ENCODE data around the gene IL20RA. TPM values are rescaled to one million over a fixed set of nuclear protein-coding genes. Genes with fewer than 3 reads are reported as not detected.
A peak's percentile ranks its signal among the peaks of the same experiment; 100 is the strongest.

Gene IL20RA
- total RNA-seq, 1 donor from 2014 or later = 10.9 TPM

- H3K27me3 ChIP-seq (ENCODE audit: low read depth) = no peaks in the 10 kb centered on the region
- DNase-seq (no peak), ATAC-seq (peak; percentile 23 to 25)
- no peaks in the 10 kb centered on the region for H3K4me1 ChIP-seq
- TF ChIP-seq CTCF (IDR thresholded peaks at IDR 0.05) = no peak
- H3K27ac ChIP-seq = no peak overlapping the region
- H3K9me3 ChIP-seq = no peaks in the 10 kb centered on the region
- no peaks in the 10 kb centered on the region for H3K36me3 ChIP-seq
- no peak overlapping the region for H3K4me3 ChIP-seq
- intact Hi-C loops (cut with DNase I) = no loop called here
Observed at GRCh38 chr6:137002505-137002904, 42.3 kb downstream of the IL20RA start.

DNA sequence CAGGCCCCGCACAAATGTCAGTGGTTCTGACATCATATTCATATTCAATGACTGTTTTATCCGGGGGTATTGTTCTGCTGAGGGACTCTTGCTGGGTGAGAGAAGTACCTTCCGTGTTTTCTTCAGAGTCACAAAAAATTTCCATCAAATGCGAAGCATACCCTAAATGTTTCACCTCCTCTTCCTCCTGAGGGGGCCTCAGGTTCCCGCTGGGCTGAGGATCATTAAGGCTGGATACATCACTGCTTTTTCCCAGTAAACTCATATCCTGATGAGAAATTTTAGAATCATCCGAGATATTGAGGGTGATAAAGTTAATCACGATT is 42.8 kb downstream of the IL20RA start:
- intact Hi-C loops (cut with DNase I) = no loop called here
- H3K4me3 ChIP-seq = no peak overlapping the region
- no peaks in the 10 kb centered on the region for H3K27me3 ChIP-seq (ENCODE audit: low read depth)
- DNase-seq (no peak), ATAC-seq (no peak)
- no peak overlapping the region for H3K27ac ChIP-seq
- no peaks in the 10 kb centered on the region for H3K4me1 ChIP-seq
- H3K9me3 ChIP-seq = no peaks in the 10 kb centered on the region
- TF ChIP-seq CTCF (IDR thresholded peaks at IDR 0.05) = no peak
- H3K36me3 ChIP-seq = no peaks in the 10 kb centered on the region

DNA sequence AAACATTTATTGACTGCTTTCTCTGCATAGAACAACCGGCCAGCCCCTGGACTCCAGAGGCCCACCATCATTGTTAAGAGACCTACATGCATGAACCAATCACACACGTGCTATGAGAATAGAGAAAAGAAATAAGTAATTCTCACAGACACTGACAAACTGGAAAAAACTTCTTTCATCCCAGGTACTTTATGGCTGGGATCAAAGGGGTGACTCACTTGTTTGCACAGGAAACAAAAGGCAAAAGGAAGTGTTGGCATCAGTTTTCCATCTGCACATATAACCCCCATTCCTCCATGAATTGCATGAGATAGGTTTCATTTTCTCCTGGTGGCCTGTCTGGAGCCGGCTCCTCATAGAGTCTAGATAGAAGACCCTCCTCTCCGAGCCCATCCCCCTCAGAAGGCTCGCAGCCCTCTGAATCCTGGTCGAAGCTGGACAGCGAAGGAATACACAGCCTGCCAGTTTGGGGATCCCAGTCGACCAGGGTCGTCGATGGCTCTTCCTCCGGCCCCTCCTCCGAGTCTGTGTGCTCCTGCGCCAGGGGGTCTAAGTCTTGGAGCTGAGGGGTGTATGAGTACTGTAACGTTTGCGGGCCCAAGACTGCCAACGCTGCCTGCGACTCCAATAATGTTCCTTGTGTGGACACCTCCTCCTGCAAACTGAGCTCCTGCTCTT is 43.3 kb downstream of the IL20RA start:
- H3K36me3 ChIP-seq = no peaks in the 10 kb centered on the region
- no peak overlapping the region for H3K27ac ChIP-seq
- no peak for ATAC-seq
- no peak overlapping the region for H3K4me3 ChIP-seq
- intact Hi-C loops (cut with DNase I) = no loop called here
- no peaks in the 10 kb centered on the region for H3K4me1 ChIP-seq
- H3K27me3 ChIP-seq (ENCODE audit: low read depth) = no peaks in the 10 kb centered on the region
- no peaks in the 10 kb centered on the region for H3K9me3 ChIP-seq
- TF ChIP-seq CTCF (IDR thresholded peaks at IDR 0.05) = no peak
- DNase-seq = no peak

- Histone ChIP-seq H3K27ac (no peak overlapping the region), H3K9me3 (no peaks in the 10 kb centered on the region), H3K27me3 (ENCODE audit: low read depth) (no peaks in the 10 kb centered on the region), H3K4me1 (no peaks in the 10 kb centered on the region), H3K4me3 (no peak overlapping the region), H3K36me3 (no peaks in the 10 kb centered on the region)
- ATAC-seq (no peak), DNase-seq (no peak)
- intact Hi-C loops (cut with DNase I) = no loop called here
- no peak for TF ChIP-seq CTCF (IDR thresholded peaks at IDR 0.05)
Observed at GRCh38 chr6:137000825-137001224, 43.9 kb downstream of the IL20RA start.

- no peaks in the 10 kb centered on the region for H3K36me3 ChIP-seq
- H3K4me3 ChIP-seq = no peak overlapping the region
- no peak for TF ChIP-seq CTCF (IDR thresholded peaks at IDR 0.05)
- intact Hi-C loops (cut with DNase I) = no loop called here
- H3K4me1 ChIP-seq = no peaks in the 10 kb centered on the region
- H3K27ac ChIP-seq = no peak overlapping the region
- DNase-seq (no peak), ATAC-seq (no peak)
- H3K9me3 ChIP-seq = no peaks in the 10 kb centered on the region
- peaks cover 32% of the 10 kb centered on the region for H3K27me3 ChIP-seq (ENCODE audit: low read depth)
Observed at GRCh38 chr6:136995521-136995920, 49.2 kb downstream of the IL20RA start.
